ENCODE measurements around the gene TSR1.

The TSR1 gene

GRCh38 chr17:2337544-2338314 is 1.5 kb upstream of the TSR1 start:
- no peak for TF ChIP-seq CTCF (conservative IDR thresholded peaks at IDR 0.05; ENCODE audit: low read depth, low read length)
- DNase-seq (ENCODE audit: low read depth) = peak; percentile 31
- H3K4me3 ChIP-seq (ENCODE audit: low read length) = peak overlapping the region; percentile 97

- peak within 1 kb of the TSS; percentile 97 for H3K4me3 ChIP-seq (ENCODE audit: low read length)
- DNase-seq (ENCODE audit: low read depth) = peak; percentile 9
- no peak for TF ChIP-seq CTCF (conservative IDR thresholded peaks at IDR 0.05; ENCODE audit: low read depth, low read length)
Observed at GRCh38 chr17:2336852-2337543, 741 bp upstream of the TSR1 start, which contains the start of gene SGSM2. TSS of gene SGSM2 (plus strand) at chr17:2337501. CDS start at chr17:2337689, 188 bp downstream.

- no peak for DNase-seq (ENCODE audit: low read depth)
- peak overlapping the region; percentile 97 for H3K4me3 ChIP-seq (ENCODE audit: low read length)
- TF ChIP-seq CTCF (conservative IDR thresholded peaks at IDR 0.05; ENCODE audit: low read depth, low read length) = no peak
Observed at GRCh38 chr17:2335726-2336214, 487 bp downstream of the TSR1 start.

- no peak for DNase-seq (ENCODE audit: low read depth)
Observed at GRCh38 chr17:2331303-2331702, 5.0 kb downstream of the TSR1 start.

GRCh38 chr17:2323629-2324314 is 12.5 kb downstream of the TSR1 start:
- DNase-seq (ENCODE audit: low read depth) = no peak
- no peak for TF ChIP-seq CTCF (conservative IDR thresholded peaks at IDR 0.05; ENCODE audit: low read depth, low read length)
- H3K4me3 ChIP-seq (ENCODE audit: low read length) = no peak overlapping the region

More at GRCh38 chr17:2331303-2331702, 5.0 kb downstream of the TSR1 start:
- no peak overlapping the region for H3K4me3 ChIP-seq (ENCODE audit: low read length)
- no peak for TF ChIP-seq CTCF (conservative IDR thresholded peaks at IDR 0.05; ENCODE audit: low read depth, low read length)

GRCh38 chr17:2321399-2321798 is 14.9 kb downstream of the TSR1 start:
- DNase-seq (ENCODE audit: low read depth) = no peak
- H3K4me3 ChIP-seq (ENCODE audit: low read length) = no peak overlapping the region
- TF ChIP-seq CTCF (conservative IDR thresholded peaks at IDR 0.05; ENCODE audit: low read depth, low read length) = no peak

All from retinal pigment epithelial cell (primary cell).